KMS-11 (cell line): ENCODE measurements around the gene VARS1.

Source experiments
- H2AFZ ChIP-seq: fragments of 200-600 bp; sonication (generic); 2 replicates; pipeline ENCODE4 v1.6.1; 2016; ENCODE audit warnings: antibody characterized with exemption, mixed run types, low read depth
- H3K27ac ChIP-seq: fragments of 200-600 bp; sonication (generic); 2 replicates; pipeline ENCODE4 v1.6.1; 2016; ENCODE audit warnings: mild to moderate bottlenecking, mixed run types
- H3K27me3 ChIP-seq: fragments of 200-600 bp; sonication (generic); 2 replicates; pipeline ENCODE4 v1.6.1; 2017; ENCODE audit warnings: mild to moderate bottlenecking, low read depth, mixed run types, moderate library complexity; ENCODE audit not compliant: insufficient read depth
- H3K36me3 ChIP-seq: fragments of 200-600 bp; sonication (generic); 2 replicates; pipeline ENCODE4 v1.6.1; 2017; ENCODE audit warnings: mild to moderate bottlenecking, mixed run types; ENCODE audit not compliant: insufficient read depth
- H3K4me1 ChIP-seq: fragments of 200-600 bp; sonication (generic); 2 replicates; pipeline ENCODE4 v1.6.1; 2016; ENCODE audit warnings: mild to moderate bottlenecking, low read depth, mixed run types; ENCODE audit not compliant: poor library complexity, severe bottlenecking
- H3K4me2 ChIP-seq: fragments of 200-600 bp; sonication (generic); 2 replicates; pipeline ENCODE4 v1.7.0; 2016; ENCODE audit warnings: mild to moderate bottlenecking, mixed run types
- H3K4me3 ChIP-seq: fragments of 200-600 bp; sonication (generic); IDR thresholded peaks from 2 replicates; pipeline ENCODE4 v1.6.1; 2017; ENCODE audit warnings: low read depth, low read length, mixed read lengths; ENCODE audit not compliant: insufficient read depth
- H3K79me2 ChIP-seq: fragments of 200-600 bp; sonication (generic); 2 replicates; pipeline ENCODE4 v1.6.1; 2016; ENCODE audit warnings: low read depth, mixed run types; ENCODE audit not compliant: insufficient read depth
- H3K9ac ChIP-seq: fragments of 200-600 bp; sonication (generic); 2 replicates; pipeline ENCODE4 v1.6.1; 2016; ENCODE audit warnings: mild to moderate bottlenecking, mixed run types
- H4K20me1 ChIP-seq: fragments of 200-600 bp; sonication (generic); 2 replicates; pipeline ENCODE4 v1.6.1; 2016; ENCODE audit warnings: mild to moderate bottlenecking, mixed run types; ENCODE audit not compliant: insufficient read depth
- TF ChIP-seq, protein P1 (sequence below): fragments of 200-600 bp; sonication (generic); conservative IDR thresholded peaks from 2 replicates; pipeline ENCODE4 v1.6.1; 2017; ENCODE audit warnings: low read depth, mild to moderate bottlenecking, antibody characterized with exemption, low read length, moderate library complexity, mixed read lengths

The VARS1 gene

GRCh38 chr6:31831350-31832215 is 36.0 kb upstream of the VARS1 start:
- Histone ChIP-seq H3K27me3 (no peaks in the 10 kb centered on the region), H3K4me1 (peaks cover 20% of the 10 kb centered on the region), H3K36me3 (peaks cover 12% of the 10 kb centered on the region; the same call in 1 of the 2 replicates), H3K79me2 (peaks cover 71% of the 10 kb centered on the region), H3K4me2 (peak overlapping the region; percentile 91), H3K9ac (no peak overlapping the region), H3K4me3 (no peak overlapping the region), H2AFZ (no peak overlapping the region), H3K27ac (no peak overlapping the region; the same call in 1 of the 2 replicates), H4K20me1 (peaks cover 2% of the 10 kb centered on the region)
- TF ChIP-seq, protein P1, sequence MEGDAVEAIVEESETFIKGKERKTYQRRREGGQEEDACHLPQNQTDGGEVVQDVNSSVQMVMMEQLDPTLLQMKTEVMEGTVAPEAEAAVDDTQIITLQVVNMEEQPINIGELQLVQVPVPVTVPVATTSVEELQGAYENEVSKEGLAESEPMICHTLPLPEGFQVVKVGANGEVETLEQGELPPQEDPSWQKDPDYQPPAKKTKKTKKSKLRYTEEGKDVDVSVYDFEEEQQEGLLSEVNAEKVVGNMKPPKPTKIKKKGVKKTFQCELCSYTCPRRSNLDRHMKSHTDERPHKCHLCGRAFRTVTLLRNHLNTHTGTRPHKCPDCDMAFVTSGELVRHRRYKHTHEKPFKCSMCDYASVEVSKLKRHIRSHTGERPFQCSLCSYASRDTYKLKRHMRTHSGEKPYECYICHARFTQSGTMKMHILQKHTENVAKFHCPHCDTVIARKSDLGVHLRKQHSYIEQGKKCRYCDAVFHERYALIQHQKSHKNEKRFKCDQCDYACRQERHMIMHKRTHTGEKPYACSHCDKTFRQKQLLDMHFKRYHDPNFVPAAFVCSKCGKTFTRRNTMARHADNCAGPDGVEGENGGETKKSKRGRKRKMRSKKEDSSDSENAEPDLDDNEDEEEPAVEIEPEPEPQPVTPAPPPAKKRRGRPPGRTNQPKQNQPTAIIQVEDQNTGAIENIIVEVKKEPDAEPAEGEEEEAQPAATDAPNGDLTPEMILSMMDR: no peak

- no peaks in the 10 kb centered on the region for H4K20me1 ChIP-seq
- H2AFZ ChIP-seq: no peak overlapping the region
- peak overlapping the region; percentile 57; the same call in 1 of the 2 replicates for H3K9ac ChIP-seq
- H3K36me3 ChIP-seq: peaks cover 5% of the 10 kb centered on the region; the same call in 1 of the 2 replicates
- H3K4me3 ChIP-seq: no peak overlapping the region
- peak overlapping the region; percentile 60; the same call in 1 of the 2 replicates for H3K27ac ChIP-seq
- H3K79me2 ChIP-seq: peaks cover 70% of the 10 kb centered on the region
- TF ChIP-seq, protein P1: no peak
- H3K4me2 ChIP-seq: peak overlapping the region; percentile 91
- H3K4me1 ChIP-seq: peaks cover 24% of the 10 kb centered on the region
- no peaks in the 10 kb centered on the region for H3K27me3 ChIP-seq
These were observed 35.4 kb upstream of the VARS1 start for GRCh38 chr6:31830886-31831335.

- Histone ChIP-seq H3K4me2 (peak overlapping the region; percentile 91; the same call in 1 of the 2 replicates), H3K4me3 (no peak overlapping the region), H4K20me1 (no peaks in the 10 kb centered on the region), H3K27me3 (no peaks in the 10 kb centered on the region), H3K36me3 (no peaks in the 10 kb centered on the region), H3K4me1 (peaks cover 36% of the 10 kb centered on the region), H3K9ac (peak overlapping the region; percentile 32; the same call in 1 of the 2 replicates), H3K27ac (peak overlapping the region; percentile 60; the same call in 1 of the 2 replicates), H3K79me2 (peaks cover 59% of the 10 kb centered on the region), H2AFZ (no peak overlapping the region)
- TF ChIP-seq, protein P1: peak; percentile 76
These were observed 34.2 kb upstream of the VARS1 start for GRCh38 chr6:31829633-31830283.

GRCh38 chr6:31827286-31828079 is 31.9 kb upstream of the VARS1 start, which contains the start of gene HSPA1B:
Gene HSPA1B (plus strand): TSS chr6:31827738. CDS start chr6:31827951, 213 bp downstream.
- TF ChIP-seq, protein P1: no peak
- peak within 1 kb of the TSS; percentile 55; the same call in 1 of the 2 replicates for H3K9ac ChIP-seq
- peak within 1 kb of the TSS; percentile 71 for H3K27ac ChIP-seq
- peak within 1 kb of the TSS; percentile 36 for H2AFZ ChIP-seq
- peaks cover 37% of the 10 kb centered on the region for H3K79me2 ChIP-seq
- H3K4me3 ChIP-seq: no peak within 1 kb of the TSS
- no peaks in the 10 kb centered on the region for H3K36me3 ChIP-seq
- no peaks in the 10 kb centered on the region for H4K20me1 ChIP-seq
- peak within 1 kb of the TSS; percentile 79 for H3K4me2 ChIP-seq
- peaks cover 48% of the 10 kb centered on the region for H3K4me1 ChIP-seq
- H3K27me3 ChIP-seq: no peaks in the 10 kb centered on the region
